Measurements from ENCODE around the gene MRPS14.

GRCh38 chr1:174967845-174968705 lies 55.1 kb downstream of the MRPS14 start:
- TF ChIP-seq POLR2AphosphoS5 (IDR thresholded peaks at IDR 0.05) (no peak), EP300 (IDR thresholded peaks at IDR 0.05) (no peak), CTCF (IDR thresholded peaks at IDR 0.05) (no peak)

Measured in esophagus muscularis mucosa (tissue), 4 donors.